Glutamatergic neuron (in vitro differentiated cells): ENCODE data around the gene TSHZ1. TPM values are rescaled to one million over a fixed set of nuclear protein-coding genes. Genes with fewer than 3 reads are reported as not detected.

ENCODE experiments used
- DNase-seq: peaks from one replicate; pipeline ENCODE4 v3.0.0; 2022
- H3K27ac Mint-ChIP-seq: one replicate; pipeline ENCODE4 v1.8.0; 2020; ENCODE audit warnings: mild to moderate bottlenecking, mixed read lengths, inconsistent platforms; ENCODE audit not compliant: unreplicated experiment
- H3K27me3 Mint-ChIP-seq: one replicate; pipeline ENCODE4 v1.8.0; 2020; ENCODE audit warnings: mild to moderate bottlenecking, moderate library complexity, mixed read lengths, inconsistent platforms; ENCODE audit not compliant: unreplicated experiment
- H3K36me3 Mint-ChIP-seq: one replicate; pipeline ENCODE4 v1.8.0; 2020; ENCODE audit warnings: mild to moderate bottlenecking, mixed read lengths, inconsistent platforms; ENCODE audit not compliant: unreplicated experiment
- H3K4me1 Mint-ChIP-seq: one replicate; pipeline ENCODE4 v1.8.0; 2020; ENCODE audit warnings: mild to moderate bottlenecking, low read depth, mixed read lengths, inconsistent platforms; ENCODE audit not compliant: unreplicated experiment
- H3K4me3 Mint-ChIP-seq: one replicate; pipeline ENCODE4 v1.8.0; 2020; ENCODE audit warnings: mild to moderate bottlenecking, mixed read lengths, inconsistent platforms; ENCODE audit not compliant: unreplicated experiment
- H3K9me3 Mint-ChIP-seq: one replicate; pipeline ENCODE4 v1.8.0; 2020; ENCODE audit warnings: mild to moderate bottlenecking, moderate library complexity, mixed read lengths, inconsistent platforms; ENCODE audit not compliant: unreplicated experiment
- CTCF ChIP-seq: fragments of 200-600 bp; sonication (generic); IDR thresholded peaks from one replicate; pipeline ENCODE4 v1.5.0; 2021; ENCODE audit not compliant: partially characterized antibody, unreplicated experiment
- total RNA-seq: library from RNA; stranded (reverse); fragmentation: NEBNext Ultra II Directional; extraction: Animal tissue kit (Norgen Biotek cat#: 25700); gene quantifications from one replicate; pipeline ENCODE4 v1.2.1, GENCODE V29; 2021; ENCODE audit not compliant: unreplicated experiment

The TSHZ1 gene
- total RNA-seq, 1 donor from 2014 or later, result 5.3 TPM

GRCh38 chr18:75238786-75239185, 28.2 kb downstream of the TSHZ1 start:
- TF ChIP-seq CTCF, result no peak
- Mint-ChIP-seq H3K27me3 (no peaks in the 10 kb centered on the region), H3K36me3 (peaks cover 12% of the 10 kb centered on the region), H3K4me3 (no peak overlapping the region), H3K4me1 (no peaks in the 10 kb centered on the region), H3K27ac (no peak overlapping the region), H3K9me3 (peaks cover 2% of the 10 kb centered on the region)
- DNase-seq, result no peak

- DNase-seq, result no peak
- Mint-ChIP-seq H3K27ac (no peak overlapping the region), H3K36me3 (peaks cover 12% of the 10 kb centered on the region), H3K9me3 (peaks cover 2% of the 10 kb centered on the region), H3K4me3 (no peak overlapping the region), H3K27me3 (peaks cover 2% of the 10 kb centered on the region), H3K4me1 (no peaks in the 10 kb centered on the region)
- no peak for TF ChIP-seq CTCF
Observed at GRCh38 chr18:75240433-75240832, 29.8 kb downstream of the TSHZ1 start.

- Mint-ChIP-seq H3K4me1 (no peaks in the 10 kb centered on the region), H3K4me3 (no peak overlapping the region), H3K27me3 (peaks cover 2% of the 10 kb centered on the region), H3K36me3 (peaks cover 12% of the 10 kb centered on the region), H3K9me3 (peaks cover 2% of the 10 kb centered on the region), H3K27ac (no peak overlapping the region)
- TF ChIP-seq CTCF, result no peak
- no peak for DNase-seq
Observed at GRCh38 chr18:75241705-75242104, 31.1 kb downstream of the TSHZ1 start.

GRCh38 chr18:75244351-75245313, 34.0 kb downstream of the TSHZ1 start:
- peaks cover 2% of the 10 kb centered on the region for H3K9me3 Mint-ChIP-seq
- DNase-seq, result no peak
- H3K4me1 Mint-ChIP-seq, result no peaks in the 10 kb centered on the region
- no peak for TF ChIP-seq CTCF
- no peak overlapping the region for H3K4me3 Mint-ChIP-seq
- peaks cover 12% of the 10 kb centered on the region for H3K36me3 Mint-ChIP-seq
- peaks cover 2% of the 10 kb centered on the region for H3K27me3 Mint-ChIP-seq
- no peak overlapping the region for H3K27ac Mint-ChIP-seq
